ENCODE data around the gene PRKAG2.
A peak's percentile ranks its signal among the peaks of the same experiment; 100 is the strongest.

Gene PRKAG2

DNA sequence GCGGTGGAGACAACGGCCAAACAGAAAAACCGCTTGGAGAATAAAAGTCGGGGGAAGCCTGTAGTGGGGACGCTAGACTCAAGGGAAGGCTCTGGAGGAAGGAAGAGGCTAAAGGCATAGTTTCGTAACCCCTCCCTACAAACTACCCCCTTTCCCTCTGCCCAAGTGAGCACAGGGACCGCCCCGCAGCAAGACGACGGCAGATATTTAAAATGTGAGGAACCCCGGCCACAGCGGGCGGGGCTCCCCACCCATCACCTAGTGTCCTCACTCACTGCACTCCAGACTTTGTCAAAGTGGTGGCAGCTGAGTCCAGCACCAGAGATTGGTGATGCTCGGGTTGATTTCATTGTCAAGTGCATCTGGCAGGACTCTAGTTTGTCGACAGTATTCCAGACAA is 69.1 kb downstream of the PRKAG2 start:
- peaks cover 33% of the 10 kb centered on the region for H3K4me1 ChIP-seq
- no peaks in the 10 kb centered on the region for H3K9me3 ChIP-seq (ENCODE audit: control insufficient read depth, low read length)
- no peaks in the 10 kb centered on the region for H3K79me2 ChIP-seq
- no peaks in the 10 kb centered on the region for H3K27me3 ChIP-seq (ENCODE audit: control insufficient read depth, insufficient read depth, low read length)
- no peak overlapping the region for H3K4me2 ChIP-seq (ENCODE audit: low read length)
- TF ChIP-seq, protein P1, sequence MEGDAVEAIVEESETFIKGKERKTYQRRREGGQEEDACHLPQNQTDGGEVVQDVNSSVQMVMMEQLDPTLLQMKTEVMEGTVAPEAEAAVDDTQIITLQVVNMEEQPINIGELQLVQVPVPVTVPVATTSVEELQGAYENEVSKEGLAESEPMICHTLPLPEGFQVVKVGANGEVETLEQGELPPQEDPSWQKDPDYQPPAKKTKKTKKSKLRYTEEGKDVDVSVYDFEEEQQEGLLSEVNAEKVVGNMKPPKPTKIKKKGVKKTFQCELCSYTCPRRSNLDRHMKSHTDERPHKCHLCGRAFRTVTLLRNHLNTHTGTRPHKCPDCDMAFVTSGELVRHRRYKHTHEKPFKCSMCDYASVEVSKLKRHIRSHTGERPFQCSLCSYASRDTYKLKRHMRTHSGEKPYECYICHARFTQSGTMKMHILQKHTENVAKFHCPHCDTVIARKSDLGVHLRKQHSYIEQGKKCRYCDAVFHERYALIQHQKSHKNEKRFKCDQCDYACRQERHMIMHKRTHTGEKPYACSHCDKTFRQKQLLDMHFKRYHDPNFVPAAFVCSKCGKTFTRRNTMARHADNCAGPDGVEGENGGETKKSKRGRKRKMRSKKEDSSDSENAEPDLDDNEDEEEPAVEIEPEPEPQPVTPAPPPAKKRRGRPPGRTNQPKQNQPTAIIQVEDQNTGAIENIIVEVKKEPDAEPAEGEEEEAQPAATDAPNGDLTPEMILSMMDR (IDR thresholded peaks at IDR 0.05) = no peak
- H3K9ac ChIP-seq = no peak overlapping the region
- no peak overlapping the region for H3K4me3 ChIP-seq (ENCODE audit: low read depth, low read length)
- H3K36me3 ChIP-seq (ENCODE audit: control insufficient read depth, insufficient read depth, low read length) = no peaks in the 10 kb centered on the region
- H2AFZ ChIP-seq = peak overlapping the region; percentile 21
- peak overlapping the region; percentile 82 for H3K27ac ChIP-seq

DNA sequence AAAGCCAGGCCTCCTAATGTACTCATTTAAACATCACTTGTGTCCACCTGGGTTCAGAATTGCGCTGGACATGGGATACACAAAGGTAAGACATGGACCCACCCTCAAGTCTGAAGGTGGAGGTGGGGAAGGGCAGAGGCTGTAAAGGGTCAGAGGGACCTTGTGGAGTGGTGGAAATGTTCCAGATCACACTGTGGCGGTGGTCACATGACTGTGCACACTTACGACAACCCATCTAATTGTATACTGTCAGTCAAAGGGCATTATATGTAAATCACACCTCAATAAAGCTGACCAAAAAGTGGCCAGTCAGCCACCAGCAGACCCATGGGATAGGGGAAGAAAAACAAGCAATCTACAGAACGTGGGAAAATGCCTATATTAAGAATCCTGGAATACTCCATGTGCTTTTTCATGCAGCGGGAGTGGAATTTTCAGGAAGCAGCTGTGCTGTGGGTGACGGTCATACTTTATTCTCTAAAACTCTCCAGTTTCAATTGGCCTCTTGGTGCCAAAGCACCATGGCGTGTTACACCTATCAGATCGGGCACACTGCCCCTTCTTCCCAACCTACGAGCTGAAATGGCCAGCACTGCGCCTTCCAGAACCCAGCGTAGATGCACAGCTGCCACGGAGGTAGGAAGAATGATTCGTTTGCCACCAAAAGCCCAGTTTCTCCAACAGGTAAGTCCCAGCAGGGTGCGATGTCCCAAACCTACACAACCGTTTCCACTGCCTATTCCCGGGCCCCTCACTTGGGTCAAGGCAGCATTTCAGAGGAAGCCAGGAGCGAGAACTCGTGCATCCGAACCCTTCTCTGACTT is 69.8 kb downstream of the PRKAG2 start:
- H2AFZ ChIP-seq = no peak overlapping the region
- H3K4me3 ChIP-seq (ENCODE audit: low read depth, low read length) = no peak overlapping the region
- H3K27ac ChIP-seq = peak overlapping the region; percentile 82
- H3K27me3 ChIP-seq (ENCODE audit: control insufficient read depth, insufficient read depth, low read length) = no peaks in the 10 kb centered on the region
- no peaks in the 10 kb centered on the region for H3K9me3 ChIP-seq (ENCODE audit: control insufficient read depth, low read length)
- H3K4me1 ChIP-seq = peaks cover 33% of the 10 kb centered on the region
- no peak overlapping the region for H3K9ac ChIP-seq
- H3K4me2 ChIP-seq (ENCODE audit: low read length) = no peak overlapping the region
- no peaks in the 10 kb centered on the region for H3K79me2 ChIP-seq
- TF ChIP-seq, protein P1 (IDR thresholded peaks at IDR 0.05) = no peak
- no peaks in the 10 kb centered on the region for H3K36me3 ChIP-seq (ENCODE audit: control insufficient read depth, insufficient read depth, low read length)

DNA sequence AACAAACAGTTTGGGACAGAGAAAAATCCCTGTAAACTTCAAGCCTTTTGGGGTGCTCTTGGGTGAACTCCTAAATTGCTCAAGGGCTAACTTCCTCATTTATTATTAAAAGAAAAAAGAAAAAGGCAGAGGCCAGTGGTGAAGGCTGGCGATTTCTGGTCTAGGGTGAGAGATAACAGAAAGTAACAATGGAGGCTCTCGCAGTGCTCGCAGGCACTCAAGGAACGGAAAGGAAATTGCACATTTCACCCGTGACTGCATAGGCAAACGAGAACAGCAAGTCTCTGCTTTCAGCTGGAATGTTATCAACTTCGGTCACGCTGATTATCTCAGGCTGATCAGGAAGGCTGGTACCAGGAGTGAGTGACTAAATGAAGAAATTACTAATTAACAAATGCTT is 70.7 kb downstream of the PRKAG2 start:
- TF ChIP-seq, protein P1 (IDR thresholded peaks at IDR 0.05) = no peak
- Histone ChIP-seq H3K27me3 (ENCODE audit: control insufficient read depth, insufficient read depth, low read length) (no peaks in the 10 kb centered on the region), H2AFZ (peak overlapping the region; percentile 45), H3K4me1 (peaks cover 33% of the 10 kb centered on the region), H3K9ac (no peak overlapping the region), H3K9me3 (ENCODE audit: control insufficient read depth, low read length) (no peaks in the 10 kb centered on the region), H3K4me2 (ENCODE audit: low read length) (no peak overlapping the region), H3K27ac (peak overlapping the region; percentile 82), H3K36me3 (ENCODE audit: control insufficient read depth, insufficient read depth, low read length) (no peaks in the 10 kb centered on the region), H3K4me3 (ENCODE audit: low read depth, low read length) (no peak overlapping the region), H3K79me2 (no peaks in the 10 kb centered on the region)

DNA sequence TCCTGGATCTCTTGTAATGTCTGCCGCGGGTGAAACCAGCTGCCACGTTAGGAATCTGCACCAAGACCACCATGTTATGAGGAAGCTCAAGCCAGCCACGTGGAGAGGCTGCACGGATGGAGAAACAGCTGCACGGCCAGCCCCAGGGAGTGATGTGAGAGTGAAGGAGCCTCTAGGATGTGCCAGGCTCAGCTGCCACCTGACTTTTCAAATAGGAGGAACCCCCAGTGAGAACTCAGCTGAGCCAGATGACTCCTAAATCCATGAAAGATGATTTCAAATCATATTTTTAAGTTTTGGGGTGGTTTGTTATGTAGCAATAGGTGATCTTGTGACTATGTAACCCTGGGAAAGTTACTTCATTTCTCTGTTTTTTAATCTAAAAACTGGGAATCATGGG is 71.7 kb downstream of the PRKAG2 start:
- no peaks in the 10 kb centered on the region for H3K36me3 ChIP-seq (ENCODE audit: control insufficient read depth, insufficient read depth, low read length)
- H3K27me3 ChIP-seq (ENCODE audit: control insufficient read depth, insufficient read depth, low read length) = no peaks in the 10 kb centered on the region
- no peak overlapping the region for H3K4me3 ChIP-seq (ENCODE audit: low read depth, low read length)
- H3K79me2 ChIP-seq = no peaks in the 10 kb centered on the region
- TF ChIP-seq, protein P1 (IDR thresholded peaks at IDR 0.05) = no peak
- no peak overlapping the region for H3K27ac ChIP-seq
- no peak overlapping the region for H3K4me2 ChIP-seq (ENCODE audit: low read length)
- H3K9me3 ChIP-seq (ENCODE audit: control insufficient read depth, low read length) = no peaks in the 10 kb centered on the region
- no peak overlapping the region for H2AFZ ChIP-seq
- peaks cover 27% of the 10 kb centered on the region for H3K4me1 ChIP-seq
- H3K9ac ChIP-seq = no peak overlapping the region

DNA sequence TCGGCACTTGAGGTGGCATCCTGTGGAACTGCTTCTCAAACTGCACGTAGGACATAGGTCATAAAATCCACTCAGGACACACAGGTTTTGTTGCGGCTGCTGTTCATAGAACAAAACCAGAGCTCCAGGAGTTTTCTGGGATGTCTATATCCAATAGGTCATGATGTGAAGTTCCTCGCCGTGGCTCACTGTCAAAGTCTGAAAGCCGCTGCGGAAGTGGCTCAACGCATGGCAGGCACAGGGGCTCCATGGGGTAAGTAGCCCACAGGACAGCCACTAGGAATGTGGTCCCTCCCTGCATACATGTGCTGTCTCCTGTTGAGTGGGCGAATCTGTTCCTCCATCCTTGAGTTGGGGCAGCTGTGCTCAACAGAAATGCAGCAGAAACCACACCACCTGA is 72.2 kb downstream of the PRKAG2 start:
- Histone ChIP-seq H3K36me3 (ENCODE audit: control insufficient read depth, insufficient read depth, low read length) (no peaks in the 10 kb centered on the region), H3K9me3 (ENCODE audit: control insufficient read depth, low read length) (no peaks in the 10 kb centered on the region), H3K4me1 (peaks cover 27% of the 10 kb centered on the region), H3K4me3 (ENCODE audit: low read depth, low read length) (no peak overlapping the region), H3K27ac (no peak overlapping the region), H3K4me2 (ENCODE audit: low read length) (no peak overlapping the region), H3K79me2 (no peaks in the 10 kb centered on the region), H2AFZ (no peak overlapping the region), H3K27me3 (ENCODE audit: control insufficient read depth, insufficient read depth, low read length) (no peaks in the 10 kb centered on the region), H3K9ac (no peak overlapping the region)
- TF ChIP-seq, protein P1 (IDR thresholded peaks at IDR 0.05) = no peak
